ENCODE measurements around the gene CFDP1.

CFDP1 gene

GRCh38 chr16:75432828-75433731 lies at the start of gene CFDP1:
CFDP1 (minus strand) TSS chr16:75433503; CDS start chr16:75433352, 151 bp downstream.
- peak; percentile 84 to 95 for DNase-seq

GRCh38 chr16:75482434-75483205 lies 49.3 kb upstream of the CFDP1 start:
- no peak for DNase-seq

GRCh38 chr16:75481475-75481874 lies 48.2 kb upstream of the CFDP1 start:
- DNase-seq: no peak

- DNase-seq: no peak
Measured at GRCh38 chr16:75479421-75479990, 46.2 kb upstream of the CFDP1 start.

GRCh38 chr16:75478480-75479345 lies 45.4 kb upstream of the CFDP1 start:
- DNase-seq: no peak

- no peak for DNase-seq
Measured at GRCh38 chr16:75477680-75478473, 44.6 kb upstream of the CFDP1 start.

- DNase-seq: no peak
Measured at GRCh38 chr16:75476817-75477216, 43.5 kb upstream of the CFDP1 start.

GRCh38 chr16:75475420-75475847 lies 42.1 kb upstream of the CFDP1 start:
- no peak for DNase-seq

GRCh38 chr16:75472908-75473877 lies 39.9 kb upstream of the CFDP1 start:
- no peak for DNase-seq

GRCh38 chr16:75471723-75472633 lies 38.7 kb upstream of the CFDP1 start:
- DNase-seq: peak in 1 of 2 experiments; percentile 62

GRCh38 chr16:75466760-75467159 lies 33.5 kb upstream of the CFDP1 start:
- no peak for DNase-seq

GRCh38 chr16:75464122-75464918 lies 31.0 kb upstream of the CFDP1 start, which contains the start of gene TMEM170A:
TMEM170A (minus strand) TSS chr16:75464689; CDS start chr16:75464600, 89 bp downstream.
- DNase-seq: peak; percentile 89 to 97

GRCh38 chr16:75463389-75464121 lies 30.3 kb upstream of the CFDP1 start:
- peak in 1 of 2 experiments; percentile 41 for DNase-seq

GRCh38 chr16:75462806-75463205 lies 29.5 kb upstream of the CFDP1 start:
- no peak for DNase-seq

- no peak for DNase-seq
Measured at GRCh38 chr16:75461575-75461974, 28.3 kb upstream of the CFDP1 start.

GRCh38 chr16:75460446-75460845 lies 27.1 kb upstream of the CFDP1 start:
- DNase-seq: no peak

- DNase-seq: no peak
Measured at GRCh38 chr16:75459691-75460090, 26.4 kb upstream of the CFDP1 start.

Measured in NCI-H526 (cell line).